Activated T-helper 2 cell treated with anti-CD3 and anti-CD28 coated beads, Interferon-gamma antibody, Interleukin-2, Interleukin-4, amounts not matched to agents 10 μg/mL and 5 μg/mL and 100 μg/mL, durations not matched to agents 14 hours and 24 hours and 36 hours (primary cell): ENCODE data around the gene DMD. TPM values are rescaled to one million over a fixed set of nuclear protein-coding genes. Genes with fewer than 3 reads are reported as not detected.

ENCODE experiments used
- DNase-seq: peaks from one replicate; pipeline ENCODE4 v3.0.0; 2021; ENCODE audit warnings: low spot score
- H3K27ac Mint-ChIP-seq: one replicate; pipeline ENCODE4 v1.8.0; 2021; ENCODE audit warnings: mixed read lengths
- H3K27me3 Mint-ChIP-seq: one replicate; pipeline ENCODE4 v1.8.0; 2021; ENCODE audit warnings: low read depth, mixed read lengths
- H3K36me3 Mint-ChIP-seq: one replicate; pipeline ENCODE4 v1.8.0; 2021; ENCODE audit warnings: low read depth, mixed read lengths
- H3K4me1 Mint-ChIP-seq: one replicate; pipeline ENCODE4 v1.8.0; 2021; ENCODE audit warnings: low read depth, mixed read lengths
- H3K4me3 Mint-ChIP-seq: one replicate; pipeline ENCODE4 v1.8.0; 2021; ENCODE audit warnings: low read depth, mild to moderate bottlenecking, moderate library complexity, mixed read lengths
- H3K9me3 Mint-ChIP-seq: one replicate; pipeline ENCODE4 v1.8.0; 2021; ENCODE audit warnings: mixed read lengths
- intact Hi-C: fragments of 100-400 bp; cut with micrococcal nuclease; formaldehyde crosslinking; loops from one replicate; pipeline ENCODE4 v1.15.1; 2023
- total RNA-seq: library from RNA; stranded (reverse); gene quantifications from 2 replicates; pipeline ENCODE4 v1.2.3, GENCODE V29; 2022

Gene DMD
- total RNA-seq, 1 donor from 2014 or later: 0.84 TPM

DNA sequence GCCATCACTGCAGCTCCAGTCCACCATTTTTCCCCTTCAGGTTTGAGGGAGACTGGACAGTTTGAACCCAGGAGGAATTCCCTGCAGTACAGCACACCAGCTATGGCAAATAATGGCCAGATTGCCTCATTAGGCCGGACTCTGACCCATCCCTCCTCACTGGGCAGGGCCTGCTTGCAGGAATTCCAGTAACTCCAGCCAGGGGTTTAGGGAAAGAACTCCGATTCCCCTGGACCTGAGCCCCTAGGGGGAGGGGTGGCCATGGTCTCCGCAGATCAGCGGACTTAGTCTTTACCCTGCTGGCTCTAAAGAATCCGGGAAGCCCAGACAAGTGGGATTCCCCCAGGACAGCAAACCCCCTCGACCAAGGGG, 342.8 kb downstream of the DMD start:
- no peak overlapping the region for H3K4me3 Mint-ChIP-seq
- no peak overlapping the region for H3K27ac Mint-ChIP-seq
- H3K27me3 Mint-ChIP-seq: no peaks in the 10 kb centered on the region
- H3K36me3 Mint-ChIP-seq: no peaks in the 10 kb centered on the region
- intact Hi-C loops: no loop called here
- peaks cover 5% of the 10 kb centered on the region for H3K9me3 Mint-ChIP-seq
- H3K4me1 Mint-ChIP-seq: no peaks in the 10 kb centered on the region
- no peak for DNase-seq

DNA sequence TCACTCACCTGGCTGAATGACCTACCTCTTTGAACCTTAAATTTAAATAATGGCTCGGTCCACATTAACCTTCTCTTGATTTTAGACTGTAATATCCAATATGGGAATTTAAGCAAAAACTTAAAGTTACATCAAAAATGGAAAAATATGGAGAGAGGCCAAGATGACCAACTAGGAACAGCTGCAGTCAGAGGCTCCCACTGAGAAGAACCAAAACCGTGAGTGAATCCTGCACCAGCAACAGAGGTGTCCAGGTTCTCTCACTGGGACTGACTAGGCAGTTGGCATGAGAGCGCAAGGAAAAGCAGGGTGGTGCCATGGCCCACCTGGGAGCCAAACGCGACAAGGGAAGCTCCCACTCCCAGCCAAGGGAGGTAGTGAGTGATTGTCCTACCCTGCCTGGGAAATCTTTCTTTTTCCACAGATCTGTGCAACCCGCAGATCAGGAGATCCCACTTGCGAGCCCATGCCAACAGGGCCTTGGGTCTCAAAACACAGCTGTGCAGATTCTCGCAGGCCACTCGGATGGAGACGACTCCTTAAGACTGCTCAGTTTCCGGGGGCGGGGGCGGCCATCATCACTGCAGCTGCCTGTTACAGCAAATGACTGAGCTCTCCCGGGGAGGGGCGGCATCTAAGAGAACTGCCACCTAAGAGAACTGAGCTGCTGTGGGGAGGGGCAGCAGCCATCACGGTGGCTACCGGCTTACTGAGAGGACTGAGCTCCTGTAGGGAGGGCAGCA, 343.4 kb downstream of the DMD start:
- intact Hi-C loops: no loop called here
- no peaks in the 10 kb centered on the region for H3K27me3 Mint-ChIP-seq
- no peak overlapping the region for H3K27ac Mint-ChIP-seq
- no peak overlapping the region for H3K4me3 Mint-ChIP-seq
- H3K9me3 Mint-ChIP-seq: peaks cover 7% of the 10 kb centered on the region
- no peaks in the 10 kb centered on the region for H3K36me3 Mint-ChIP-seq
- H3K4me1 Mint-ChIP-seq: no peaks in the 10 kb centered on the region
- no peak for DNase-seq

DNA sequence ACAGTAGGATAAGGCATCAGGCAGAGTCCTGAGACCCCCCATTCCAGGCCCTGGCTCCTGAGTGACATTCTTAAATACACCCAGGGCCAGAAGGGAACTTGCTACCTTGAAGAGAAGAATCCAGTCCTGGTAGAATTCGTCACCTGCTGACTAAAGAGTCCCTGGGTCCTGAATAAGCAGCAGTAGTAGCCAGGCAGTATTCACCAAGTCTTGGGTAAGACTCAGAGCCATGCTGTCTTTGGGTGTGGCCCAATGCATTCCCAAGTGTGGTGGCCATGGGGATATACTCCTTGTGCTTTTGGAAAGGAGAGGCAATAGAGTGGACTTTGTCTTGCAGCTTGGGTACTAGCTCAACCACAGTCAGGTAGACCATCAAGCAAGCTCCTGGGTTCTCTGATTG, 359.1 kb downstream of the DMD start:
- Mint-ChIP-seq H3K9me3 (peaks cover 11% of the 10 kb centered on the region), H3K4me1 (no peaks in the 10 kb centered on the region), H3K4me3 (no peak overlapping the region), H3K27me3 (no peaks in the 10 kb centered on the region), H3K27ac (no peak overlapping the region), H3K36me3 (no peaks in the 10 kb centered on the region)
- no peak for DNase-seq
- intact Hi-C loops: no loop called here

DNA sequence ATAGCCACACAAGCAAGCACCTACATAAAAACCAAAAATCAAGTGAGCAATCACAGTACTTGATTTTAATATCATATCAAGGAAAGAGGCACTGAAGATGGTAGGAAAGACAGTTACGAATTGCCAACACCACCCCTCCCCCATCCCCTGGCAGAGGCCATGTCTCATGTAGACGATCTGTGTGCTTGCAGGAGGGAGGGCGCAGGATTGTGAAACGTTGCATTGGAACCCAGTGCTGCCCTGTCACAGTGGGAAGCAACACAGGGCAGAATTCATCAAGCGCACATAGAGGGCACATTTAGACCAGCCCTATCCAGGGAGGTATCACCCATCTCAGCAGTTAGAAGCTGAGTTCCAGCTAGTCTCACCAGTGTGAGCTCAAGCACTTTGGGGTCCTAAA, 359.8 kb downstream of the DMD start:
- intact Hi-C loops: no loop called here
- no peak overlapping the region for H3K27ac Mint-ChIP-seq
- no peak for DNase-seq
- no peak overlapping the region for H3K4me3 Mint-ChIP-seq
- H3K9me3 Mint-ChIP-seq: peaks cover 11% of the 10 kb centered on the region
- H3K36me3 Mint-ChIP-seq: no peaks in the 10 kb centered on the region
- no peaks in the 10 kb centered on the region for H3K4me1 Mint-ChIP-seq
- no peaks in the 10 kb centered on the region for H3K27me3 Mint-ChIP-seq

DNA sequence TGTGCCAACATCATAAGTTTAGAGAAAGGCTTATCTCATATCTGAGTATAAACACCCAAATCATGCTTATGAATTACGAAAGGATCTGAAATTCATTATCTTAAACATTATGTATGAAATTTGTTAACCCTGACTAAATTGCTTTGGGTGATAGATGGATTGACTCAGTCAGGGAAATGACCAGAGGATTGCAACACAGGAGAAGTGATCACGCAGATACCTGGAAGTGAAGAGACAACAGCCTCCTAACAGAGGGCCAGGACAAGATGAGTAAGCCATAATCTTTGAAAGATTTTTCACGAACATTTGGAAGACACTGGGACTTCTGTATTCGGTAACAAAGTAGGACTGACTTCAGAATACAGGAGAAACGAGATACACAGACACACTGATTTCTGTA, 363.4 kb downstream of the DMD start:
- intact Hi-C loops: no loop called here

DNA sequence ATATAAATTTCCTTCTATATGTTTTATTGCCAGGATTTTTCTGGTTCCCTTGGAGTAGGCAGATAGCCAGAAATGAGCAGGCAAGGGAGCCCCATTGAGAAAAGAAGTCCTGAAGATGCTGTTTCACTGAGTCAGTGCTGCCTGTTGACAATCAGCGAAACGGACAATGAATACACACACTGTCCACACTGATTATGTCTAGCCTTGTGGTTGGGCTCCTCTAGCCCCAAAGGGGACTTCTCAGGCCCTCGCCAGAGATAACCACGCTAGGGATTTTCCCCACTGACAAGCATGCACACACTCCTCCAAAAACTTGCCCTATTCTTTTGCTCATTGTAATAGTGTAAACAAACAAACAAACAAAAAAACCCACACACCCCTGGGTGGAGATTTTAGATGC, 369.3 kb downstream of the DMD start:
- intact Hi-C loops: no loop called here
- no peak for DNase-seq
- peaks cover 10% of the 10 kb centered on the region for H3K9me3 Mint-ChIP-seq
- H3K36me3 Mint-ChIP-seq: no peaks in the 10 kb centered on the region
- H3K27ac Mint-ChIP-seq: no peak overlapping the region
- H3K27me3 Mint-ChIP-seq: no peaks in the 10 kb centered on the region
- H3K4me1 Mint-ChIP-seq: no peaks in the 10 kb centered on the region
- no peak overlapping the region for H3K4me3 Mint-ChIP-seq

More for the DNA sequence above, 363.4 kb downstream of the DMD start:
- H3K27ac Mint-ChIP-seq: no peak overlapping the region
- no peak for DNase-seq
- H3K4me3 Mint-ChIP-seq: no peak overlapping the region
- H3K36me3 Mint-ChIP-seq: no peaks in the 10 kb centered on the region
- H3K4me1 Mint-ChIP-seq: no peaks in the 10 kb centered on the region
- peaks cover 13% of the 10 kb centered on the region for H3K9me3 Mint-ChIP-seq
- H3K27me3 Mint-ChIP-seq: no peaks in the 10 kb centered on the region

DNA sequence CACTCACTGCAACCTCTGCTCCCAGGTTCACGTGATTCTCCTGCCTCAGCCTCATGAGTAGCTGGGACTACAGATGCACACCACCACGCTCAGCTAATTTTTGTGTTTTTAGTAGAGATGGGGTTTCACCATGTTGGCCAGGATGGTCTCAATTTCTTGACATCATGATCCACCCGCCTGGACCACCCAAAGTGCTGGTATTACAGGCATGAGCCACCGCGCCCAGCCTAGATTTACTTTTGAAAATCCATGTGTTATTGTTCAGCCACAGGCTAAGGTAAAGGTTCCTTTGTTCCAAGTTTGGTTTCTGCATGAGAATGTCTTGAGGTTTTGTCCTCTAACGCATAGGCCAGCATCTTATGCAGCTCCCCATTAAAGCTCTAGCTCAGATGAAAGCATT, 371.6 kb downstream of the DMD start:
- intact Hi-C loops: no loop called here
- H3K9me3 Mint-ChIP-seq: peaks cover 10% of the 10 kb centered on the region

DNA sequence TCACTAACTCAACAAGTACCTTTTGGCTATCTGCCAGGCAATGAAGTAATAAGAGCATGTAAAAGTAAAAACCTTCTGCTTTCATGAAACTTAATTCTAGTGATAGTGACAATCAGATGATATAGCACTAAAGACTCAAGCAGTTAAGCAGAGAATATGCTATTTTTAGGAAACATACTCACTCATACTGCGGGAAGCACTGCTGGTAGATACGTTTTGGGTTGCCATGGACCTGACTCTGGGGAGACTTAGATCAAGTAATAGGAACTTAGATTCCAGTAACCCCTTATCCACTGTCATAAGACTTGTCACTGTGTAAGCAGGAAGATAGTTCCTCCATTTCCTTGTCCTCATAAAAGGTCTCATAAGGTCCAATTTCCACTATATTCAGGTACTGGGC, 386.3 kb downstream of the DMD start:
- Mint-ChIP-seq H3K27me3 (no peaks in the 10 kb centered on the region), H3K4me1 (no peaks in the 10 kb centered on the region), H3K4me3 (no peak overlapping the region), H3K27ac (no peak overlapping the region), H3K9me3 (peaks cover 11% of the 10 kb centered on the region), H3K36me3 (no peaks in the 10 kb centered on the region)
- DNase-seq: no peak
- intact Hi-C loops: no loop called here

More for the DNA sequence above, 371.6 kb downstream of the DMD start:
- H3K4me1 Mint-ChIP-seq: no peaks in the 10 kb centered on the region
- no peaks in the 10 kb centered on the region for H3K27me3 Mint-ChIP-seq
- H3K27ac Mint-ChIP-seq: no peak overlapping the region
- no peaks in the 10 kb centered on the region for H3K36me3 Mint-ChIP-seq
- no peak overlapping the region for H3K4me3 Mint-ChIP-seq
- no peak for DNase-seq

DNA sequence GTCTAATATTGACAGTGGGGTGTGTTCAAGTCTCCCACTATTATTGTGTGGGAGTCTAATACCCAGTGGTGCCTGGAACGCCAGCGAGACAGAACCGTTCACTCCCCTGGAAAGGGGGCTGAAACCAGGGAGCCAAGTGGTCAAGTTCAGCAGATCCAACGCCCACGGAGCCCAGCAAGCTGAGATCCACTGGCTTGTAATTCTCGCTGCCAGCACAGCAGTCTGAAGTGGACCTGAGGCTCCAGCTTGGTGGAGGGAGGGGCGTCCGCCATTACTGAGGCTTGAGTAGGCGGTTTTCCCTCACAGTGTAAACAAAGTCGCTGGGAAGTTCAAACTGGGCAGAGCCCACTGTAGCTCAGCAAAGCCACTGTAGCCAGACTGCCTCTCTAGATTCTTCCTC, 407.3 kb downstream of the DMD start:
- no peak overlapping the region for H3K4me3 Mint-ChIP-seq
- no peaks in the 10 kb centered on the region for H3K27me3 Mint-ChIP-seq
- H3K27ac Mint-ChIP-seq: no peak overlapping the region
- intact Hi-C loops: no loop called here
- H3K36me3 Mint-ChIP-seq: no peaks in the 10 kb centered on the region
- DNase-seq: no peak
- no peaks in the 10 kb centered on the region for H3K4me1 Mint-ChIP-seq
- H3K9me3 Mint-ChIP-seq: peaks cover 17% of the 10 kb centered on the region

DNA sequence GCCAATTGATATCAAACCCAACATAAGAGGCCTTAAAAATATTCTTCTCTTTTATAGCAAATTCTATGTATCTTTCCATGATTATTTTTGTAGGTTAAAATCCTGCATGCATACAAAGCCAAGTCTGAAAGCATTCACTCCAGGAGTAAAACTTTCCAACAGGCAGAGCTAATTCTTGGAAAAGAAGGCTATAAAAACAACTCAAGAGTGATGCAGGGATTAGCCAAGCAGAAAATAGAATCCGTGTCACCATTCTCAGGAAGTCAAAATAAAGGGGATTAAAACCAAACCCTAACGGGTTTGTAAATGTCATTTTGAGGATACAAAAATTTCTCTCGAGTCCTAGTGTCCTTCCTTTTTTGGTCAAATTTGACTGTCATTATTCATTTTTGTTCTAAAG, 412.4 kb downstream of the DMD start:
- Mint-ChIP-seq H3K4me1 (no peaks in the 10 kb centered on the region), H3K9me3 (peaks cover 7% of the 10 kb centered on the region), H3K27me3 (no peaks in the 10 kb centered on the region), H3K4me3 (no peak overlapping the region), H3K36me3 (no peaks in the 10 kb centered on the region), H3K27ac (no peak overlapping the region)
- DNase-seq: no peak
- intact Hi-C loops: no loop called here

DNA sequence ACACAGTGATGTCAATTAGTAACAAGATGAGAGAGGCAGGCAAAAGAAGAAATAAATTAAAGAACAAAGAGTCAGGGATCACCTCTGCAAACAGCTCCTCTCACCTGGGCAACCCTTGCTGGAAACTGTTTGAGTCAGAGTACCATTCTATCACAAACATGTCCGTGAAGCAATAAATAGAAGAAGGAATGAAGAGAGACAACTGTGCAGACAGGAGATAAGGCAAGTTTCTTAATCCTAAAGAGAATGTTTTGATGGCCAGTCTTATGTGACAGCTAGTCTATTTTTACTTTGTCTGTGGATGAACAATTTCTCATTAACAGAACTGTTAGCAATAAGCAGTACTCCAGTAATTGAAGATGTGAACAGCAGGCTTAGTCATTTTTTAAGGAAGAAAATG, 422.4 kb downstream of the DMD start:
- no peak overlapping the region for H3K4me3 Mint-ChIP-seq
- intact Hi-C loops: no loop called here
- peaks cover 6% of the 10 kb centered on the region for H3K9me3 Mint-ChIP-seq
- no peaks in the 10 kb centered on the region for H3K36me3 Mint-ChIP-seq
- no peaks in the 10 kb centered on the region for H3K4me1 Mint-ChIP-seq
- H3K27ac Mint-ChIP-seq: no peak overlapping the region
- H3K27me3 Mint-ChIP-seq: no peaks in the 10 kb centered on the region
- no peak for DNase-seq

DNA sequence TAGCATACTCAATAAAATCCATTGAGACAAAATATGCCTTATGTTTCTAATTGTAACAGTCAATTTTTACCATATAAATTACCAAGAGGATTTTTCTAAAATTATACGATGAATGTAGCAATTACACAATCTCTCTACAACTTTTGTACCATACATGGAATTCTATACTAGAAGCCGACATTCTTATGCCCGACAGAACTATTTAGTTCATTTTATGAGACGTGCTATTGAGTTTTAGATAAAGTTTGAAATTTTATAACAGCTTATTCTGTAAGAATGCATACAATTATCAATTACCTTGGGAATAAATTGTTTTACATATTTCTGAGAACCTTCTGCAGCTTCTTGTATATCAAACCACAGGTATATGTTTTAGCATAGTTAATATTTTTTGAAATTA, 431.2 kb downstream of the DMD start:
- H3K27me3 Mint-ChIP-seq: no peaks in the 10 kb centered on the region
- no peak overlapping the region for H3K4me3 Mint-ChIP-seq
- peaks cover 5% of the 10 kb centered on the region for H3K9me3 Mint-ChIP-seq
- H3K36me3 Mint-ChIP-seq: no peaks in the 10 kb centered on the region
- H3K4me1 Mint-ChIP-seq: no peaks in the 10 kb centered on the region
- no peak overlapping the region for H3K27ac Mint-ChIP-seq
- intact Hi-C loops: no loop called here
- no peak for DNase-seq

DNA sequence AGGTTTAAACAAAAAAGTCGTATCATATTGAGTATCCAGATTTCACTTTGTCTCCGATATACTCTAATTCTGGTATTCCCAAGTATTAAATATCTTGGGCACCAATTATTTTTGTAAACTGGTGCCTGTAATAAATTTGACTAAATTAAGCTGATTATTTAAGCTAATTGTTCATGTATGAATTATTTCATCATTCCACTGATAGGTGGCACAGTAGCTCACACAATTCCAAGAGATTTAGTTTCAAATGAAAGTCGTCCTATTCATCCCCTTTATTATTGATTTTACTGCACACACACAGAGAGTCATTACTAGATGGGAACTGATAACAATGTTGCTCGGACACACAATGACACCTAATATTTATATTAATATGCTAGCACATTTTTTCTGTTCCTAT, 432.4 kb downstream of the DMD start:
- H3K4me3 Mint-ChIP-seq: no peak overlapping the region
- H3K27me3 Mint-ChIP-seq: no peaks in the 10 kb centered on the region
- H3K9me3 Mint-ChIP-seq: peaks cover 5% of the 10 kb centered on the region
- H3K4me1 Mint-ChIP-seq: no peaks in the 10 kb centered on the region
- H3K36me3 Mint-ChIP-seq: no peaks in the 10 kb centered on the region
- intact Hi-C loops: no loop called here
- DNase-seq: no peak
- H3K27ac Mint-ChIP-seq: no peak overlapping the region

DNA sequence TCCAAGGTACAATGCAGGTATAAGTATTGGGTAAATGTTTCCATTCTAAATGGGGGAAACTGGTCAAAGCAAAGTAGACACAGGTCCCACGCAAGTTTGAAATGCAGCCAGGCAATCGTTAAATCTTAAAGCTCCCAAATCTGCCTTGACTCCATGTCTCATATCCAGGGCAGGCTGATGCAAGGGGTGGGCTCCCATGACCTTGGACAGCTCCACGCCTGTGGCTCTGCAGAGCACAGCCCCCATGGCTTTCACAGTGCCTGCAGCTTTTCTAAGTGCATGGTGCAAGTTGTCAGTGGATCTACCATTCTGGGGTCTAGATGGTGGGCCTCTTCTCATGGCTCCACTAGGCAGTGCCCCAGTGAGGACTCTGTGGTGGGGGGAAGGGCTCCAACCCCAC, 436.4 kb downstream of the DMD start:
- H3K27me3 Mint-ChIP-seq: no peaks in the 10 kb centered on the region
- no peaks in the 10 kb centered on the region for H3K36me3 Mint-ChIP-seq
- DNase-seq: no peak
- no peaks in the 10 kb centered on the region for H3K9me3 Mint-ChIP-seq
- no peak overlapping the region for H3K4me3 Mint-ChIP-seq
- no peaks in the 10 kb centered on the region for H3K4me1 Mint-ChIP-seq
- intact Hi-C loops: no loop called here
- H3K27ac Mint-ChIP-seq: no peak overlapping the region
